CD4-positive, alpha-beta T cell (primary cell): Measurements from ENCODE around the gene NELFE. TPM values are rescaled to one million over a fixed set of nuclear protein-coding genes. Genes with fewer than 3 reads are reported as not detected.
A peak's percentile ranks its signal among the peaks of the same experiment; 100 is the strongest.

Experiments used
- ATAC-seq: fragments of 200-7000 bp; cut with Tn5 transposase; one replicate; pipeline ENCODE4 v1.10.0; 2022; ENCODE audit warnings: mild to moderate bottlenecking; ENCODE audit not compliant: poor library complexity
- CTCF ChIA-PET: fragments of 350-600 bp; sonication (Branson Sonifier 250); formaldehyde crosslinking; loops from one replicate; lab custom pipeline; 2021; ENCODE audit warnings: antibody characterized with exemption, inconsistent platforms; lab: Charles Lee
- POLR2A ChIA-PET: fragments of 350-600 bp; sonication (Branson Sonifier 250); formaldehyde crosslinking; loops from one replicate; lab custom pipeline; 2021; ENCODE audit warnings: antibody characterized with exemption, inconsistent platforms; lab: Charles Lee
- DNase-seq, 14 experiments: peaks; one replicate each; pipeline ENCODE4 v3.0.0-alpha.2; 2013 to 2020; ENCODE audit warnings: mixed read lengths in 2 of 14
- H3K27ac ChIP-seq, 2 donors: one replicate each; pipeline versions ENCODE4 v1.5.1 to v1.7.0; 2013; ENCODE audit warnings: low read length in 2 of 2, low read depth in 1 of 2, mild to moderate bottlenecking in 1 of 2
- H3K27me3 ChIP-seq, 2 experiments: 1 replicate in 1 of 2; 2 replicates in 1 of 2; pipeline versions ENCODE4 v1.6.1 to v1.7.0; 2013; ENCODE audit warnings: low read length in 2 of 2, control low read depth in 1 of 2, mild to moderate bottlenecking in 1 of 2, moderate library complexity in 1 of 2; ENCODE audit not compliant: insufficient read depth in 2 of 2, control insufficient read depth in 1 of 2
- H3K36me3 ChIP-seq: one replicate; pipeline ENCODE4 v1.6.1; 2013; ENCODE audit warnings: low read length, control low read depth; ENCODE audit not compliant: insufficient read depth
- H3K4me1 ChIP-seq: one replicate; pipeline ENCODE4 v1.6.1; 2013; ENCODE audit warnings: low read length, control low read depth; ENCODE audit not compliant: insufficient read depth
- H3K4me3 ChIP-seq: one replicate; pipeline ENCODE4 v1.5.1; 2013; ENCODE audit warnings: mild to moderate bottlenecking, low read length, moderate library complexity
- H3K9me3 ChIP-seq, 2 experiments: 1 replicate in 1 of 2; 2 replicates in 1 of 2; pipeline versions ENCODE4 v1.6.1 to v1.7.0; 2013; ENCODE audit warnings: low read length in 2 of 2, mild to moderate bottlenecking in 2 of 2, control low read depth in 1 of 2, moderate library complexity in 1 of 2; ENCODE audit not compliant: control insufficient read depth in 1 of 2, insufficient read depth in 1 of 2
- H3K27ac Mint-ChIP-seq: one replicate; pipeline ENCODE4 v1.8.0; 2020; ENCODE audit warnings: mixed read lengths
- H3K27me3 Mint-ChIP-seq: one replicate; pipeline ENCODE4 v1.8.0; 2021; ENCODE audit warnings: mixed read lengths
- H3K36me3 Mint-ChIP-seq: one replicate; pipeline ENCODE4 v1.8.0; 2021; ENCODE audit warnings: low read depth, mixed read lengths
- H3K4me1 Mint-ChIP-seq: one replicate; pipeline ENCODE4 v1.8.0; 2021; ENCODE audit warnings: low read depth, mixed read lengths
- H3K4me3 Mint-ChIP-seq: one replicate; pipeline ENCODE4 v1.8.0; 2020; ENCODE audit warnings: mild to moderate bottlenecking, mixed read lengths
- H3K9me3 Mint-ChIP-seq: one replicate; pipeline ENCODE4 v1.8.0; 2020; ENCODE audit warnings: mixed read lengths
- CTCF ChIP-seq: fragments of 200-600 bp; IDR thresholded peaks from one replicate; pipeline ENCODE4 v1.8.0; 2022; ENCODE audit warnings: antibody characterized with exemption, mild to moderate bottlenecking
- intact Hi-C, 2 experiments: fragments of 100-400 bp; cut with DNase I in 1 of 2; cut with micrococcal nuclease in 1 of 2; formaldehyde crosslinking; loops; one replicate each; pipeline versions ENCODE4 v1.15.1 to v1.9.0; 2023 to 2025; cut with DNase I, micrococcal nuclease
- total RNA-seq, 174 experiments: library from RNA in 2 of 174; stranded (reverse) in 2 of 174; gene quantifications; one replicate each; pipeline ENCODE4 v1.2.3 and lab custom pipeline; 2021 to 2026

NELFE gene
- total RNA-seq, 2 experiments from 2014 or later = 53.8 to 58.2 TPM

DNA sequence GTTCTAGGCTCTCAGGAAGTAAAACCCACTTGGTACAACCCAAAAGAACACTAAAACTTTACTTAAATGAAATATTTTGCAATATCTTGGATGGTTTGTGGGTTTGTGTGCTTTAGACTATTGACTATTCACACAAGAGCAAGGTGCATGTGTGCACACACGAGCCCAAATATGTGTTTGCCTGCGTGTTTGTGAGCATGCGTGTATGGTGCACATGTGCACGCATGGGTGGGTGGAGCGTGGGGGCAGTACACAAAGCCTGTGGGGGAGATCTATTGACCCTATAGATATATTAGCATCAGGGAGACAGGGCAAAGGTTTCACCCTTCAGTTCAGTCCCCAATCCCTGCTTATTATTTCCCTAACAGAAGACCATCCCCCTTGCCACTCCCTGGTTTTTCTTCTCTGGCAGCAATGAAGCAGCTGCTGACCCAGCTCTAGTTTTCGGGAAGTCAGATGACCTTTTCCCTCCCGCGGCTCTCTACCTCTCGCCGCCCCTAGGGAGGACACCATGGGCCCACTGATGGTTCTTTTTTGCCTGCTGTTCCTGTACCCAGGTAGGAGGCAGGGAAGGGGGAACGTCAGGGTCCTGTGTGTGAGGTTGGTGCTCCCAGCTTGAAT, 31.4 kb downstream of the NELFE start, which contains the start of gene C2:
Gene C2 (plus strand): TSS at position 476 of the 621 bp plus-strand sequence. CDS start 36 bp downstream, at position 512.
- Mint-ChIP-seq H3K36me3 (no peaks in the 10 kb centered on the region), H3K27ac (no peak within 1 kb of the TSS), H3K9me3 (no peaks in the 10 kb centered on the region), H3K27me3 (no peaks in the 10 kb centered on the region), H3K4me1 (no peaks in the 10 kb centered on the region), H3K4me3 (no peak within 1 kb of the TSS)
- ChIA-PET POLR2A (no interaction called here), CTCF (no interaction called here)
- TF ChIP-seq CTCF = no peak
- intact Hi-C loops = no loop called here
- H3K36me3 ChIP-seq = no peaks in the 10 kb centered on the region
- no peaks in the 10 kb centered on the region for H3K4me1 ChIP-seq
- no peak within 1 kb of the TSS for H3K27ac ChIP-seq
- no peaks in the 10 kb centered on the region for H3K9me3 ChIP-seq
- ATAC-seq (no peak), DNase-seq (no peak)
- H3K27me3 ChIP-seq = no peaks in the 10 kb centered on the region
- no peak within 1 kb of the TSS for H3K4me3 ChIP-seq

DNA sequence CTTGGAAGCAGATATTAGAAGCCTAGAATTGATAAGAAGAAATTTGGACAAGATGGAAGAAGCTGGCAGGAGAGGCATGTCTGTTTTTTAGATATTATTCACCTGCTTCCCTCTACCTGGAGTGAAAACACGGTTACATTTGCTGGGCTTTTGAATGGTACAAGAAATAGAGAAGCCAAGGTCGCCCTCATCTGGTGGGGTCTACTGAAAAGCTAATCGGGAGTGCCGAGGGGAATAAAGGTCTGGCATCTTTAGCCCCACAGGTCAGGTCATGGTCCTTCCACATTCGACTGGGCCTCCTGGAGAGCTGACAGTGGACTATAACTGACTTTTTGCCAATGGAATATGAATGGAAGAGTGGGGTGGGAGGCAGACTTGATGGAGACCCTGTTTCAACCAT, 35.8 kb downstream of the NELFE start:
- H3K4me3 ChIP-seq = no peak overlapping the region
- DNase-seq (peak in 5 of 14 experiments; percentile 6 to 47 (median 42)), ATAC-seq (no peak)
- H3K27me3 Mint-ChIP-seq = no peaks in the 10 kb centered on the region
- H3K9me3 Mint-ChIP-seq = no peaks in the 10 kb centered on the region
- CTCF ChIA-PET = no interaction called here
- H3K27ac Mint-ChIP-seq = no peak overlapping the region
- intact Hi-C loops = no loop called here
- POLR2A ChIA-PET = interaction anchor here (0.7 kb wide), 1 partner anchor 303 kb away, joined by 3 read pairs; no protein-coding TSS in a partner anchor
- H3K27ac ChIP-seq = no peak overlapping the region
- peak; percentile 21 for TF ChIP-seq CTCF
- no peaks in the 10 kb centered on the region for H3K4me1 Mint-ChIP-seq
- no peaks in the 10 kb centered on the region for H3K36me3 ChIP-seq
- H3K4me3 Mint-ChIP-seq = no peak overlapping the region
- no peaks in the 10 kb centered on the region for H3K9me3 ChIP-seq
- no peaks in the 10 kb centered on the region for H3K4me1 ChIP-seq
- no peaks in the 10 kb centered on the region for H3K36me3 Mint-ChIP-seq
- H3K27me3 ChIP-seq = no peaks in the 10 kb centered on the region

DNA sequence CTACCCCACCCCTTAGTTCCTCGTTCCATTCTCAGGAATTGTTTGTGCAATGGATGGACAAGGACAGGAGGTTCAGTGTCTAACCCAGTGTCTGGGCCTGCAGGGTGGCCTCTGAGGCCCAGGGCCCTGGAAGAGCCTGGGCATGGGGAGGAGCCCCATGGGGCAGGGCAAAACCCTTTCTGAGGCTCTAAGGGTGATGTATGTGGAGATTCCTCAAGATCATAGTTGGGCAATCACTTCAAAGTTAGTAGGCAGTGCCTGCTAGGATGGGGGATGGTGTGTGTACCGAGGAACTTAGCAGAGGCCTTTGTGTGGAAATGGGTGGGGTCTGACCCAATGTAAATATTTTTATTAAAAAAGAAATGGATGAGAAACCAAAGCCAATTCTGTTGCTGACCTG, 38.0 kb downstream of the NELFE start:
- Histone ChIP-seq H3K9me3 (no peaks in the 10 kb centered on the region), H3K4me3 (no peak overlapping the region), H3K27me3 (no peaks in the 10 kb centered on the region), H3K4me1 (no peaks in the 10 kb centered on the region), H3K27ac (no peak overlapping the region), H3K36me3 (no peaks in the 10 kb centered on the region)
- ChIA-PET CTCF (no interaction called here), POLR2A (no interaction called here)
- H3K27me3 Mint-ChIP-seq = no peaks in the 10 kb centered on the region
- DNase-seq (no peak), ATAC-seq (no peak)
- intact Hi-C loops = no loop called here
- TF ChIP-seq CTCF = no peak
- H3K36me3 Mint-ChIP-seq = no peaks in the 10 kb centered on the region
- H3K4me1 Mint-ChIP-seq = no peaks in the 10 kb centered on the region
- H3K27ac Mint-ChIP-seq = no peak overlapping the region
- H3K4me3 Mint-ChIP-seq = no peak overlapping the region
- H3K9me3 Mint-ChIP-seq = no peaks in the 10 kb centered on the region
